HG03196 (cell line): ENCODE results near the gene VSIG8.
A peak's percentile ranks its signal among the peaks of the same experiment; 100 is the strongest.

Experiments used
- ATAC-seq: cut with Tn5 transposase; IDR thresholded peaks from one replicate; pipeline ENCODE4 v1.9.1; 2021; ENCODE audit not compliant: unreplicated experiment

VSIG8 gene

DNA sequence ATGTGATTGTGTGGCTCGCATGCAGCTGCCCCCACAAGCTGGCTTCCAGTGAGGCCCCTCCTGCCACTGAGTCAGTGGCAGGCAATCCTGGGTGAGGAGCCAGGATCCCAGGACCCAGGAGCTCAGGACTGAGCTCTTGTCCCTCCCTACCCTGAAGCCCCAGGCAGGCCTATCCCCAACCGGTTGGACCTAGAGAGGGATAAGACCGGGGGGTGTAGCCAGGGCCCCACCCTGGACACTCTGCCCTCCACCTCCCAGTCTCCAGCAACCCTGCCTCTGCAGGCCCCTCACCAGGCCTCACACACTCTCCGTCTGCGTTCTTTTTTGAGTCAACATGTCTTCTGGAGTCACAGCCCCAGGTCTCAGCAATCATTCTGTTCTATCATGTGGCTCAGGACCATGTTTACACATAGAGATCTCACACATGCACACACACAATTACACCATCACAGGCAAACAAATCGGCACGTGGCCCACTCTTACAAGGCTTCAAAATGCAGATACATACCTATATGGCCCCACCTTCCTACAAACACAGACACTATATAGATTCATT is 2.6 kb downstream of the VSIG8 start:
- ATAC-seq = no peak

DNA sequence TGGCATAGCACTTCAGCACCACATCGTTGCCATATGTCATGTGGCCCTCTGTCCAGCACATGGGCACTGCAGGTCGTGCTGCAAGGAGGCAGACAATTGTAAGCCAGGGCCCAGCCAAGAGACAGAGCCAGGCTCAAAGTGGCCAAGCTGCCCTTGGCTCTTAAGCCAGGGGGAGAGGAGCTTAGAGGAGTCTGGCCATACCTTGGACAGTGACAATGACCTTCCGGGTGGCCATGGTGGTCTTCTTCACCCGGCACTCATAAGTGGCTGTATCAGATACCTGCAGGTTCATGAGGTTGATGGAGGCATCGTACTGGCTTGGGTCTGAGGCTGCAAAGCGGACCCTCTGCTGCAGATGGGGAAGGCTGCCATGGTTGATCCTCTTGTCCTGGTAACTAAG is 4.6 kb downstream of the VSIG8 start:
- no peak for ATAC-seq

DNA sequence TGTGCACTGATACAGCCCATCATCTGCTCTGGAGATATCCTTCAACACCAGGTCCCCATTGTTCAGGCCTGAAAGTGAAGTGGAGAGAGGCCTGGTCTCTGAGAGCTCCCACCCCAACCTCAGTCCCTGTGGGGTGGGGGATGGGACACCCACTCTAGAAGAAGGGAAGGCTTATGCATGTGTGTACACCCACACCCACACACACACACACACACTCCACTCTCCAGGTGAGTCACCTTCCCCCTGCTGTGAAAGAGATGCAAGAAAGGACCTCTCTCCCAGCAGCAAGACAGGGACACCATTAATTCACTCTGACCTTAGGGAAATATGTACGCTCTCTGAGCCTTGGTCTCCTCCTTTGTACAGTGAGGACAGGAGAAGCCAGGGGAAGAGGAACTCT is 5.9 kb downstream of the VSIG8 start:
- no peak for ATAC-seq

DNA sequence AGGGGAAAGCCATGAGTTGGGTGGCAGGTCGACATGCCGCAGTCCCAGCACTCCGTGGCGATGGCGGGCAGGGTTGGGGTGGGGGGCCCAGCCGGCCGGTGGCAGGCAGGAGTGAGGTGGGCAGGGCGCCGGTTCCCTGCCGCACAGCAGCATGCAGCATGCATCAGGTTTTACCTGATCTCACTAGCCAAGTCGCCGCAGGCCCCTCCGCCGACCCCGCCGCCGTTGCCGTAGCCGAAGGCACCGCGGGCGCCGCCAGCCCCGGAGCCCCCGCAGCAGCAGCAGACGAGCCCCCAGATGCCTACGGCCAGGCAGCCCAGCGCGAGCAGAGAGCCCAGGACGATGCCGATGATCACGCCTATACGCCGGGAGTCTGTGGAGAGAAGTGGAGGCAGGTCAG is 6.7 kb downstream of the VSIG8 start:
- ATAC-seq = no peak

DNA sequence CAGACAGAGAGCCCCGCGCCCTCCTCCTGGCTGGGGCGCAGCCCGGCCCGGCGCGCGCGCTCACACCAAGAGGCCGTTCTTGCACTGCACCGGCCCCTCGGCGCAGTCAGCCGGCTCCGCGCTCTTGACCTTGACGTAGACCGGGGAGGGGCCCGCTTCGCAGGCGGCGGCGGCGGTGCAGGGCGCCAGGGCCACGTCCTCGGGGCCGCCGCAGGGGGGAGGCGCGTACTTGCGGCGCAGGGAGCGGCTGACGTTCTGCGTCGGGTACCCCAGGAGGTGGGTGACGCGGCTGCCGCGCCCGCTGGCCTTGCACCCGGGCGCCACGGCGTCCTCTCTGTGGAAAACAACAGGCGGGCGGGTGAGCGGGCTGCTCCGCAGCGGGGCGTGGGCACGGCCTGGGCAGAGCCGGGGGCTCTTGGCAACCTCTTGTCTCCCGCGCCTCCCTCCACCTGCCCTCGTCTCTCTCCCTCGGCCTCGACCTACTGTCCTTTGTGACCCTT is 7.7 kb downstream of the VSIG8 start:
- peak; percentile 57 for ATAC-seq

DNA sequence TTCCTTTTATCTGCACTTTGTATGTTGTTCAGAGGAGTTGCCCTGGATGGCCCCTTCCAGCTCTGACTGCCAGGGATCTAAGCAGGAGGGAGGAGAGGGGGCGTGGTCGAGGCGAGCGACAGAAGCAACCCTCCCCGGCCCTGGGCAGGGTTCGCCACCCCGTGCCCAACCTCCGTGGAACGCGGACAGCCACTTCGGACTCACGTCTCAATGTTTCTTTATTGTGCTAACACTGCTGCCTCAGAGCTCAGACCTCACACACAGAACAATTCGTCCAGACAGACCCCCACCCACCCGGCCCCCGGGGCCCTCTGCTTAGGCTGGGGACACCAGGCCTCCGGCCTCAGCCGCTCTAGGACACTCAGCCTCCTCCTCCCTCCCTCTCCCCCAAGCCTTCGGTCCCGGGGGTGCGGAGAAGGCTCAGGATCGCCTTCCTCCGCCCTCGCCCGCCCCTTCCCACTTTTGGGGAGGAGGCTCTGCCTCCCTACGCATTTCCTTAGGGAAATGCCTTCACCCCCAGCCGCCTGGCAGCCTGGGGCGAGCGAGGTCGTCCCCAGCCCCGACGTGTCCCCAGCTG is 8.3 kb downstream of the VSIG8 start:
- ATAC-seq = no peak

DNA sequence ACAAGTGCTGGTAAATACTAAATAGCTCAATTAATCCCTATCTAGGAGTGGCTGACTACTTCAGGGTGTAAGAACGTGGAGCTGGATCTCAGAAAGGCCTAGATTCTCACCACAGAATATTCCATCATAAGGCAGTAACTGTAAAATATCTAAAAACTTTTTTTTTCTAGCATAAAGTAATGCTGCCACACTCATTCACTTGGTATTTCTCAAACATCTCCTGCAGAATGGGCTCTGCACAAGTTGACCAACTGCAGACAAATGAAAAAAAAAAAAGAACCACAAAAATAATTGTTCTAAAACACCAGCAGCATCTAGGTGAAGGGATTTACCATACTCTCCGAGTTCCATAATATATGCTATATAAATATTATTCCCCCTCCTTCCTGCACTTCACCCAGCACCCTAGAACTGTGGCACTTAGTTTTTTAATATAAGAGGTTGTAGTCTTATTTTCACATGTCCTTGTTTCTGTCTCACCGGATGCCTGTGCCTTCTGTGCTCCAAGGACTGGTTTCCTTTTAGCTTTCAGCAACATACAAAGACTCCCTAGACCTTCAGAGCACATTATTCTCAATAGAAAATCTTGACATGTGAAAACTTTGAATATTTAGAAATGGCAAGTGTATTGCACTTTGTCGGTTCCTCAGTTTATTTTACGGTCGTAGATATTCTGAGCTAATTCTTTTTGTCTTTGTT is 8.9 kb downstream of the VSIG8 start:
- ATAC-seq = no peak

DNA sequence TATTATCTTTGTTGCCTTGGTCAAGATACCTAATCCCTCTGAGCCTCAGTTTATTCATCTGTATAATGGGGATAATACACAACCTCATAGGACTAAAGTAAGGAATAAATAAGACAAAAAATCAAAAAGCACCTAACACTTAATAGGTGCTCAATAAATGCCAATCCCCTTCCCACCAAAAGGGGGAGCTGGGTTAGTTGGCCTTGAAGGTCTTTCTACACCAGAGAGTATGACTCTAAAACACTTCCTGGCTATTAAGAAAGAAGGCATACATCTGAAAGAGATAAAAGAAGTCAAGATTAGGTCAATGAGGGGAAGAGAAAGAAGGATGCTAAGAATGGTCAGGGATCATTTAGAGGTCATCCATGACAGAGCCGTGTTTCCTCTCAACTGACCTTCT is 11.1 kb downstream of the VSIG8 start:
- ATAC-seq = no peak

DNA sequence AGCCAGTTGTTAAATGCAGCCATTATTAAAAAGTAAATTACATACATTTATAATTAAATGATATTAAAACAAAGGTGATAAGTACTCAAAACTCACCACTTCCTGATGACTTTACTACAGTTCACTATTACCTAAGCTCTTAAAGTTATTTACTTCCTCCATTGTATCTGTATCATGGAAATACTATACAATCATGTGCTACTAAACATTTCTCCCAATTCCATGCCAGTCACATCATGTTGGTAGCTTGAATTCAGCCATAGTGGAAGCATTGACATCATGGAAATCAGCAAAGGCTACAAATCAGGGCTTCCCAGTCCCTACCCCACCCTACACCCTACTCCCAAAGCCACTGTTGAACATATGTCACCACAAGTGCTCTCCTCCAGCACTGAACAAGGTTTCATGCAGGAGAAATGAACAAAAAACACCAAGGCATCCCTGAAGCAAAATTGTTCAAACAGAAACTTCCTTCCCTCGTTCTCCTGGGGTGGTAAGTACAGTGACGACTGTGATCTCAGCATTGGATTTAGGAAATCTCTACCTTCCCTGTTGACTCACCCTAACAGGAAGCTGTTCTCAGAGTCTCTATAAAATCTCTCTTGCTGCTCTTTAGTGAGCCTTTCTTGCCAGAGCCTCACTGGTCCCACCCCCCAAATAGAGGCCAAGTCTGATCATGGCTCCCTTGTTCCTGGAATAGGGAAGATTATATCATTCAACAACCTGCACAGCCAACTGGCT is 12.7 kb downstream of the VSIG8 start:
- ATAC-seq = no peak

DNA sequence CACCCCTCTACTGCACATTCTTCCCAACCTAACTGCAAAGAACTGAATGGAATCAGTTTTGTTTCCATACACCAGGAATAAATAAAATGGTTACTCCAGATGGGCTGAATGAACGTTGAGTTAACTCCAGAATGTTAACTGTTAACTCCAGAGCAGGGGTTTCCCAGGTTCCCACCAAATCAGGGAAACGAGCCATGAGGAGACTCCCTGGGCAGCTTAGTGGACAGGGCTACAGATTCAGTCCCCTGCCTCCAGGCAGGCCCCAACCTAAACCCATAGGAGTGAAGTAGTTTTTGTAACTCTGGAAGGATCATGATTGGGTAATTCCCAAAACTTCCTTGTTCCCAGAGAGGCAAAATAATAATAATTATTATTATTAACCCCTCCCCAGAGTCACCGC is 14.1 kb downstream of the VSIG8 start:
- no peak for ATAC-seq

DNA sequence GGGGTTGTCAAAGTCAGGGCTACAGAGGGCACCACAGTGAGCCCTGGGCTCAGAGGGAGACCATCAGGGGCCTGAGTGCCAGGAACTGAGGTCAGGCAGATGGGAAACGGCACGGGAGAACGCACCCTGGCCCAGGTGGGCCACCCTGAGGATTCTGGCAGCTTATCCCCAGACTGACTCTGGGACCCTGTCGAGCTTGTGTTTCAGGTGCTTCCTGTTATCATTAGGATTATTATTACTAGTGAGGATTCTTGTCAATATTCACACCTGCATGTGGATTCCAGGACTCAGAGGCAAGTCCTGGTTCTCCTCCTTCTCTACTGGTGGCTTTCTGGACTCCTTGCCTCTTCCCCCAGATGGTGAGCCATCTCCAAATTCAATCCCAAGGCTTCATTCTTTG is 15.2 kb downstream of the VSIG8 start:
- ATAC-seq = no peak

DNA sequence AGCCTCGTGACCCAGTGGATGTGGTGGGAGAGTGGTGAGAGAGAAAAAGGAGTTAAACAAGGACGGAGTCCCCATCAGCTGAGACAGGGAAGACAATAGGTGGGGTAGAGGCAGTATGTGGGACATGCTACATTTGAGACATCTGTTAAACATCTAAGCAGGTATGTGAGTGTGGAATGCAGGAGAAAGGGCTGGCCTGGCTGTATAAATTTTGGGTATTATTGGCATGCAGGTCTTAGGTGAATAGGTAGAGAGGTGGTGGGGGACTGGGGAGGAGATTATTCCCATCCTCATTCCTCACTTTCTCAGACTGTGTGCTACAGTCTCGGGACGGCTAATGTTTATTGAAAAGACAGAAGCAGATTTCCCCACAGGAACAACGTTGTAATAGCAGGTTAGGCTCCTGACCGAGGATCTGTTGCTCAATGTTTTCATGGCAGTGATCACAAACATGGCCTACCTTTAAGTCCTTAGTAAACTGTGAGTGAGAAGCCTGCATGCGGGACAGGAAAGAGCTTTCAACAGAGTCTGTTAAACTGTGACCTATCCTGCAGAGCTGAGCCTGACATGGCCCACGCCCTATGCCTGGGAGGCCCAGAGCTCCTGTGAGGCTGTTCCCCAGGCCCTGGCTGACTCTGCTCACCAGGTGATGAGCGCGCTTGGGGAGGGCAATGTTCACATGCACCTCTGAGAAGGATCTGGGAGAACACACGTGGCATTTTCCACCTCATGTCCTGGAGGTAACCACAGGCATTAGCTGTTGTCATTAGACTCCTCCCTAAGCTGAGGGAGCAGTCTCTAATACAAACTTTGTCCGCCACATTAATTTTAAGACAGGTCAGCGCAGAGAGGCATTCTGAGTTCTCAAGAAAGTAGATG is 16.5 kb downstream of the VSIG8 start:
- ATAC-seq = no peak

DNA sequence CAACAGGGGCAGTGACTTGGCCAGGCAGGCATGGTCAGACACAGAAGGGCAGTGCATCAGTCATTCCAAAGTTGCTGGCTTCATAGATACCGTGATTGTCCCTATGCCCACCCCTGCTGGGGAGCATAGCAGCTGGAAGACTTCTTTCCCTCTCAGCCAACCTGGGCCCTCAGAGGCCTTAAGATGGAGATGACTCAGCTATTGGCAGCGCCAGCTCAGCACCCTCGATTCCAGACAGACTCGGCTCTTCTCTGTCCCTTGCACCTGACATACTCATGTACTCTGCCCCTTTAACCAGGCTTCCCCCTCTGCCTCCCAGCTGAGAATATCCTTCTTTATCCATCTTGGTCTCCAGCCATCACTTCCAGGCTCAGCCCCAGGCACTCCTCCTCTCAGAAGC is 19.0 kb downstream of the VSIG8 start:
- ATAC-seq = no peak

DNA sequence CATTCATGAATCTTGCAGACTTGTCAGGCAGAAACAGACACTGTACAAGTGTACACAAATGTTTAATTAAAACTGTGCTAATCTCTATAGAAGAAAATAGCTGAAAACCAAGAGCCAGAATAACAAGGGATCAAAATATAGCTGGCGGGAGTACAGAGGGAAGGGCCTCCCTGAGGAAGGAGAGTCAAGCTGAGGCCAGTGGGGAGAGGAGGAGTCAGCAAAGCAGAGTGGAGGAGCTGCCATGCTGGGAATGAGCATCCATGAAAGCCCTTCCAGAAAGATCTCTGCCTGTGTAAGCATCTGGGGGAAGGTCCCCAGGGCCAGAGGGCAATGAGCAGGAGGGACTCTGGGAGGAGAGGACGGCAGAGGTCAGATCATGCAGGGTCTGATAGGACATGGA is 20.7 kb downstream of the VSIG8 start:
- no peak for ATAC-seq

DNA sequence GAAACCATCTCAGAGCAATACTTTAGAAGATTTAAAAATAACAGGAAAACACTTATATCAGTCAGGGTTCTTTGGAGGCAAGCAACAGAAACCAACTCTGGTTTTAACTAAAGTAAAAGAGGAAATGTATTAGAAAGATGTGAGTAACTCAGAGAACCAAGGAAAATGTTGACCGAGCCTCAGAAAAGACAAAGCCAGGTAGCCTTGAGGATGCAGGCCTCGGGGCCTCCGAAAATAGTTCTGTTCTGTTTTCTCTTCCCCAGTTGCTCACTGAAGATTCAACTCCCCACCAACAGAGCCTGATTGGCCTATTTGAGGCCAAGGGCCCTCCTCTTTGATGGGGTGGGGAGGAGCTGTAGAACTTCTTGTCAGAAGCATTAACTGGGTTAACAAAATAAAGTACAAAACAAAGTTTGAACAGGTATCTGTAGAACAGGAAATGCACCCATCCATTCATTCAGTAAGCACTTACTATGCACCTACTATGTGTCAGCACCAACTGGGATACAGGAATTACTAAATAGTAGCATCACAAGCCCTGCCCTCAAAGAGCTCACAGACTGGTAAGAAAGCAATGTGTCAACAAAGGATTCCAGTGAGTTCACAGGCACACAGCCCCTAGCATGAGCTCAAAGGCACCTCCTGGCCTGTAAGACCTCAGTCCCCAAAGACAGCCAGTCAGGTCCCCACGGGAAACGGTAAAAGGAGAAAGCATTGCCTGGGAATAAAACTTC is 23.2 kb downstream of the VSIG8 start:
- ATAC-seq = peak; percentile 53

DNA sequence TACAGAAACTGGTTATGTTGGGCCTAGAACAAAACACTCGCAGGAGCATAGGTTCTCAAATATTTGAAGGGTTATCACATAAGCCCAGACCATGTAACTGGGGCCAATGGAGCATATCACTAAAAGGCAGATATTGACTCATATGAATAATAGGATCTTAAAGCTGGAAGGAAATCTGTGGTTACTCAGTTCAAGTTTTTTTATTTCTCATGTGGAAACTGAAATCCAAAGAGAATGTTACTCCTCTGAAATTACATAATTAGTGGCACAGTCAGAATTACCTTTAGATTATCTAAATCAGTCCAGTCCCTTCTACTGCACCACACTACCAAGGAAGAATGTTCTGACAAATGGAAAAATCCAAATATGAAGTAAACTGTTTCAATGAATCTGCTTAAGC is 23.7 kb downstream of the VSIG8 start:
- ATAC-seq = no peak

DNA sequence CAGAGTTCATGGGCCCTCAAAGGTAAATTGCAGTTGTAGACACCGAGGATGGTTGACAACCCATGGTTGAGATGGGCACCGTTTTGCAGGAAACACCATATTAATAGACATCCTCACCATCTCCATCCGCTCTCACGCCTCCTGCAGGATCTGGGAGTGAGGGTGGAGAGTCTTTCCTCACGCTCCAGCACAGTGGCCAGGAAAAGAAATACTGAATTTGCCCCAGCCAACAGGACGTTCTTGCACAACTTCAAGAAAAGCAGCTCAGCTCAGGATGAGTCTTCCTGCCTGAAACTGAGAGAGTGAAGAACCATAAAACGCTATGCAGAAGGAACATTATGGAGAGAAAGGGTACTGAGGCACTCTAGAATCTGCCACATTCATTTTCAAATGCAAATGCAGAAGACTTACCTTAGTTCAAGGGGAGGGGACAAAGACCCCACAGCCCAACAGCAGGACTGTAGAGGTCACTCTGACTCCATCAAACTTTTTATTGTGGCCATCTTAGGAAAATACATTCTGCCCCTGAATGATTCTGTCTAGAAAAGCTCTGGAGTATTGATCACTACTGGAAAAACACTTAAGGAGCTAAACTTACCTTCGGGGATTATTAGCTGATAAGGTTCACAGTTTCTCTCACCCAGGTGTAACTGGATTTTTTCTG is 26.5 kb downstream of the VSIG8 start:
- no peak for ATAC-seq

DNA sequence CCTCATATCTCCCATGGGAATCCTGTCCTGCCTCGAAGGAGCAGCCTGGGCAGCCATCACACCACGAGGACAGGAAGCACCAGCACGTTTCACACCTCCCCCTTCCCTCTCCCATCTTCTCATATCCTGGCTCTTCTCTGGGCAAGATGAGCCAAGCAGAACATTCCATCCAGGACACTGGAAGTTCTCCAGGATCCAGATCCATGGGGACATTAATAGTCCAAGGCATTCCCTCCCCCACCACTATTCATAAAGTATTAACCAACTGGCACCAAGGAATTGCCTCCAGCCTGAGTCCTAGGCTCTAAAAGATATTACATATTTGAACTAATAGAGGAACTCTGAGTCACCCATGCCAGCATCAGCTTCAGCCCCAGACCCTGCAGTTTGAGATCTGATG is 27.1 kb downstream of the VSIG8 start:
- no peak for ATAC-seq

DNA sequence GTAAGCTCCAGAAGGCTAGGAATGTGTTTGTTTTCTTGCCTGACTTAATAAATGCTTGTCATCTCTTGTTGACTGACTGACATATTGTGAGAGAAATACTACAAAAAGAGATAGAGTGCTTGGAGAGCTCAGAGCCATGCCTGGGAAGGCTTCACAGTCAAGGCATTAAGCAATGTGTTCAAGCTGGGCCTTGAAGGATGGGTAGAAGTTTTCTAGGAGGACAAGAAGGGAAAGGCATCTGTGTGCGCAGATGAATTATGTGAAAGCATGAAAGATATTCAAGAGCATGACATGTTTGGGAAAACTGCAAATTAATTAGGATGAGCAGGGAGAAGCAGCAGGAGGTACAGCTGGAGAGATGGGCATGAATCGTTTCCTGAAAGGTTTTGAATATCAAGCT is 30.1 kb downstream of the VSIG8 start:
- ATAC-seq = no peak
